ENCODE results near the gene WEE1.

DNA sequence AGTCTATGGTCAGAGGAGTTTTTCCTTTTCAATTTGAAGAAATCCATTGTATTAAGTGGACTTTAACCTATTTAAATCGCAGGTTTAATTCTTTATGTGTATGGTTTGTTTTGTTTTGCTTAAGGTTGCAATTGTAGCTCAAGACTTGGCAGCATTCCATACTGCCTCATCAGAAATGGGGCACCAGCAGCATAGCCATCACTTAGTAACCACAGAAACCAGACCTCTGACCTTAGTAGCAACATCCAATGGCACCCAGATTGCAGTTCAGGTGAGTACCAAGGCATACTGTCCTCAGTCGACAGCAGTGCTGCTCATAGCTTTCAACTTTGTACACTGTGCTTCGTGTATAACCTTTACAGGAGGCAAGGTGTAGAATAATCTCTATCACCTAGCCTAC is 48.4 kb upstream of the WEE1 start:
- TF ChIP-seq, protein P1, sequence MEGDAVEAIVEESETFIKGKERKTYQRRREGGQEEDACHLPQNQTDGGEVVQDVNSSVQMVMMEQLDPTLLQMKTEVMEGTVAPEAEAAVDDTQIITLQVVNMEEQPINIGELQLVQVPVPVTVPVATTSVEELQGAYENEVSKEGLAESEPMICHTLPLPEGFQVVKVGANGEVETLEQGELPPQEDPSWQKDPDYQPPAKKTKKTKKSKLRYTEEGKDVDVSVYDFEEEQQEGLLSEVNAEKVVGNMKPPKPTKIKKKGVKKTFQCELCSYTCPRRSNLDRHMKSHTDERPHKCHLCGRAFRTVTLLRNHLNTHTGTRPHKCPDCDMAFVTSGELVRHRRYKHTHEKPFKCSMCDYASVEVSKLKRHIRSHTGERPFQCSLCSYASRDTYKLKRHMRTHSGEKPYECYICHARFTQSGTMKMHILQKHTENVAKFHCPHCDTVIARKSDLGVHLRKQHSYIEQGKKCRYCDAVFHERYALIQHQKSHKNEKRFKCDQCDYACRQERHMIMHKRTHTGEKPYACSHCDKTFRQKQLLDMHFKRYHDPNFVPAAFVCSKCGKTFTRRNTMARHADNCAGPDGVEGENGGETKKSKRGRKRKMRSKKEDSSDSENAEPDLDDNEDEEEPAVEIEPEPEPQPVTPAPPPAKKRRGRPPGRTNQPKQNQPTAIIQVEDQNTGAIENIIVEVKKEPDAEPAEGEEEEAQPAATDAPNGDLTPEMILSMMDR (IDR thresholded peaks at IDR 0.05): no peak
- no peak for TF ChIP-seq POLR2A (IDR thresholded peaks at IDR 0.05)
